Thymus (tissue), 11 donors: ENCODE measurements around the gene FTSJ1. TPM values are rescaled to one million over a fixed set of nuclear protein-coding genes. Genes with fewer than 3 reads are reported as not detected.

ENCODE experiments used
- DNase-seq, 9 donors: peaks; one replicate each; pipeline ENCODE4 v3.0.0-alpha.2; 2013; ENCODE audit warnings: low spot score in 9 of 9, low read depth in 6 of 9, missing footprints in 1 of 9
- H3K27ac ChIP-seq, 2 donors: one replicate each; pipeline ENCODE4 v1.5.1; 2013; ENCODE audit warnings: control low read depth in 1 of 2, low read depth in 1 of 2, low read length in 1 of 2, mild to moderate bottlenecking in 1 of 2, moderate library complexity in 1 of 2
- H3K27me3 ChIP-seq, 2 donors: one replicate each; pipeline ENCODE4 v1.5.1; 2013; ENCODE audit warnings: low read length in 1 of 2; ENCODE audit not compliant: control insufficient read depth in 2 of 2, insufficient read depth in 1 of 2
- H3K36me3 ChIP-seq, 2 donors: one replicate each; pipeline ENCODE4 v1.5.1; 2013; ENCODE audit warnings: low read length in 1 of 2, mild to moderate bottlenecking in 1 of 2, moderate library complexity in 1 of 2; ENCODE audit not compliant: control insufficient read depth in 2 of 2, insufficient read depth in 2 of 2
- H3K4me1 ChIP-seq, 2 donors: one replicate each; pipeline ENCODE4 v1.5.1; 2013; ENCODE audit warnings: low read length in 2 of 2; ENCODE audit not compliant: control insufficient read depth in 2 of 2, insufficient read depth in 2 of 2
- H3K4me3 ChIP-seq, 2 donors: one replicate each; pipeline ENCODE4 v1.5.1; 2013; ENCODE audit warnings: low read length in 2 of 2, control low read depth in 1 of 2, mild to moderate bottlenecking in 1 of 2
- H3K9me3 ChIP-seq, 2 donors: one replicate each; pipeline ENCODE4 v1.5.1; 2013; ENCODE audit warnings: low read length in 1 of 2, mild to moderate bottlenecking in 1 of 2; ENCODE audit not compliant: control insufficient read depth in 2 of 2, insufficient read depth in 1 of 2
- WGBS: extraction: QIAGEN DNeasy Blood & Tissue Kit; methylation state at CpG from one replicate; pipeline ENCODE4 v1.1.7; 2013; 5-methylcytosine and 5-hydroxymethylcytosine counted together
- polyA plus RNA-seq: library from polyadenylated mRNA; stranded (reverse); fragments of 200-250 nt; gene quantifications from one replicate; pipeline ENCODE4 v1.2.3, GENCODE V29; 2013
- total RNA-seq: library from RNA; stranded (reverse); fragments of 120-200 nt; gene quantifications from one replicate; pipeline ENCODE4 v1.2.4, GENCODE V29; 2013
- donor health status: healthy.

FTSJ1 gene
- total and polyA plus RNA-seq, 2 donors = 34.2 to 54.3 TPM

GRCh38 chrX:48456628-48457331, 19.2 kb upstream of the FTSJ1 start:
- 95% methylated on average over 6 of the region's 6 CpGs for WGBS
- Histone ChIP-seq H3K4me3 (no peak overlapping the region), H3K27ac (no peak overlapping the region), H3K9me3 (no peaks in the 10 kb centered on the region), H3K27me3 (no peaks in the 10 kb centered on the region), H3K4me1 (no peaks in the 10 kb centered on the region), H3K36me3 (peaks cover 5 to 10% of the 10 kb centered on the region in 2 donors)
- DNase-seq = no peak

GRCh38 chrX:48458711-48459110, 17.3 kb upstream of the FTSJ1 start:
- no peaks in the 10 kb centered on the region for H3K9me3 ChIP-seq
- no peak overlapping the region for H3K27ac ChIP-seq
- 91% methylated on average over 6 of the region's 6 CpGs for WGBS
- H3K4me1 ChIP-seq = no peaks in the 10 kb centered on the region
- no peaks in the 10 kb centered on the region for H3K27me3 ChIP-seq
- H3K36me3 ChIP-seq = peaks cover 5 to 14% of the 10 kb centered on the region in 2 donors
- DNase-seq = no peak
- H3K4me3 ChIP-seq = no peak overlapping the region

GRCh38 chrX:48459483-48459882, 16.5 kb upstream of the FTSJ1 start:
- Histone ChIP-seq H3K4me3 (no peak overlapping the region), H3K9me3 (no peaks in the 10 kb centered on the region), H3K4me1 (no peaks in the 10 kb centered on the region), H3K27ac (no peak overlapping the region), H3K36me3 (peaks cover 5 to 14% of the 10 kb centered on the region in 2 donors), H3K27me3 (no peaks in the 10 kb centered on the region)
- WGBS = over 99% methylated on average over 6 of the region's 6 CpGs
- no peak for DNase-seq

DNA sequence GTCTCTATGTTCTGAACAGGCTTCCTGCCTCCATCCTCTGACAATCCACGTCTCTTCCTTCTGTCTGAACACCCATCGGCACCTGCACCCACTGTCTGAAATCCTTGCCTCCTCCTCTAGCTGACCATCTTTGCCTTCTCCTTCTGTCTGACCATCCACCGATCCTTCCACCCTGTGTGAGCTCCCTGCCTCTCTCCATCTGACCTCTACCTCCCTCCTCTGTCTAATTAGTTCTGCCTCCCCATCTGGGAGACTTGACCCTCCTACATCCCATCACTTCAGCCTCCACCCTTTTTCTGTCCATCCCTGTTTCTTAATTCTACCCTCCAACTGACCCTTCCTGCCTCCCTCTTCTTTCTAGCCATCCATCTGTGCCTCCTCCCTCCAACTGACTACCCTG, 16.0 kb upstream of the FTSJ1 start:
- no peaks in the 10 kb centered on the region for H3K9me3 ChIP-seq
- H3K27me3 ChIP-seq = no peaks in the 10 kb centered on the region
- H3K36me3 ChIP-seq = peaks cover 5 to 17% of the 10 kb centered on the region in 2 donors
- DNase-seq = no peak
- no peak overlapping the region for H3K4me3 ChIP-seq
- no peak overlapping the region for H3K27ac ChIP-seq
- H3K4me1 ChIP-seq = no peaks in the 10 kb centered on the region
- 99% methylated on average over 3 of the region's 3 CpGs for WGBS

- no peaks in the 10 kb centered on the region for H3K4me1 ChIP-seq
- peaks cover 5 to 18% of the 10 kb centered on the region in 2 donors for H3K36me3 ChIP-seq
- no peaks in the 10 kb centered on the region for H3K9me3 ChIP-seq
- no peak overlapping the region for H3K27ac ChIP-seq
- no peak for DNase-seq
- 99% methylated on average over 11 of the region's 11 CpGs for WGBS
- H3K27me3 ChIP-seq = no peaks in the 10 kb centered on the region
- no peak overlapping the region for H3K4me3 ChIP-seq
Observed at GRCh38 chrX:48460606-48461005, 15.4 kb upstream of the FTSJ1 start.

- H3K4me1 ChIP-seq = no peaks in the 10 kb centered on the region
- H3K4me3 ChIP-seq = no peak overlapping the region
- H3K9me3 ChIP-seq = no peaks in the 10 kb centered on the region
- no peak for DNase-seq
- peaks cover 8 to 18% of the 10 kb centered on the region in 2 donors for H3K36me3 ChIP-seq
- H3K27me3 ChIP-seq = no peaks in the 10 kb centered on the region
- WGBS = 80% methylated on average over 6 of the region's 6 CpGs
- no peak overlapping the region for H3K27ac ChIP-seq
Observed at GRCh38 chrX:48461830-48462229, 14.2 kb upstream of the FTSJ1 start.

DNA sequence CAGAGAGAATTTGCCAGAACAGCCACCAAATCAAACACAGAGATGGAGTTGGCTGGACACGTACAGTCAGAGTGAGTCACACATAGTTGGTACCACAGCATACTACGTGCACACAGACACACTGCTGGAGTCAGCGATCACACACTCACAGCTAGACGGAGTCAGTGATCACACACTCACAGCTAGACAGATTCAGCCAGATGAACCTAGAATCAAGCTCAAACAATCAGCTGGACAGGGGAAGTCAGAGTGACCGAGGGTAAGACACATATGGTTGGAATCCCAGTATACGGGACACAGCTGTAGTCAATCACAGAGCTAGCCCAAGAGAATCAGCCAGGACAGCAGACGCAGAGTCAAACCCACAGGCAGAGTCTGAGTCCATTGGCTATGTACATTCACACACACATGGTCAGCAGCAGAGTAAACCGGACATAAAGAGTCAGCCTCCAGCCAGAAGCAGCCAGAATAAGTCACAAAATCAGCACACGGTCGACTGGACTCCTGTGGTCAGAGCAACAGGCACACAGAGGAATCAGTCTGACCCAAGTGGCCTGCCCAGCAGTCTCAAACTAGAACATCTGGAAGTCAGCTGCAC, 10.6 kb upstream of the FTSJ1 start:
- no peak overlapping the region for H3K27ac ChIP-seq
- WGBS = 95% methylated on average over 10 of the region's 10 CpGs
- DNase-seq = no peak

DNA sequence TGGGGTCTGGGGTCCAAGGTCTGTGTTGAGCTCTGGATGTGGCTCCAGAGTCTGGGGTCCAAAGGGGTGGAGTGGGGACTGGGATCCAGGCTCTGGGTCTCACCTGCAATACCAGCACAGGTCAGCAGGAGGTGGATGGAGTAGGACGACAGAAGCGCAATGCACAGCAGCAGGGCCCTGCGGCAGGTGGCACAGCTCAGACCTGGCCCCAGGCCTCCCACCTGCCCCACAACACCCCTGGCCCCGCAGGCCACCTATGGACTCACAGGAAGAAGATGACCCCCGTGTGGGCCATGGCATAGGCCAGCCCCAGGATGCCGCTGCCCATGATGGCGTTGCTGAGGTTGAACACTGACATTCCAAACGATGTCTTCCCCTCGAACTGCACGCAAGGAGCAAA, 9.3 kb upstream of the FTSJ1 start:
- no peaks in the 10 kb centered on the region for H3K27me3 ChIP-seq
- H3K4me3 ChIP-seq = no peak overlapping the region
- WGBS = 99% methylated on average over 10 of the region's 10 CpGs
- H3K9me3 ChIP-seq = peaks cover 0 to 3% of the 10 kb centered on the region in 2 donors
- no peak for DNase-seq
- no peak overlapping the region for H3K27ac ChIP-seq
- peaks cover 3 to 9% of the 10 kb centered on the region in 2 donors for H3K36me3 ChIP-seq
- peaks cover 5 to 11% of the 10 kb centered on the region in 2 donors for H3K4me1 ChIP-seq

More for the DNA sequence above, 10.6 kb upstream of the FTSJ1 start:
- peaks cover 5 to 11% of the 10 kb centered on the region in 2 donors for H3K4me1 ChIP-seq
- H3K9me3 ChIP-seq = peaks cover 0 to 3% of the 10 kb centered on the region in 2 donors
- peaks cover 8 to 12% of the 10 kb centered on the region in 2 donors for H3K36me3 ChIP-seq
- no peaks in the 10 kb centered on the region for H3K27me3 ChIP-seq
- no peak overlapping the region for H3K4me3 ChIP-seq

GRCh38 chrX:48467281-48467761, 8.7 kb upstream of the FTSJ1 start:
- Histone ChIP-seq H3K27me3 (no peaks in the 10 kb centered on the region), H3K36me3 (peaks cover 3 to 4% of the 10 kb centered on the region in 2 donors), H3K27ac (no peak overlapping the region), H3K9me3 (peaks cover 0 to 3% of the 10 kb centered on the region in 2 donors), H3K4me3 (no peak overlapping the region), H3K4me1 (peaks cover 5 to 11% of the 10 kb centered on the region in 2 donors)
- 92% methylated on average over 10 of the region's 10 CpGs for WGBS
- DNase-seq = no peak
